ENCODE results near the gene SERP1. TPM values are rescaled to one million over a fixed set of nuclear protein-coding genes. Genes with fewer than 3 reads are reported as not detected.

The SERP1 gene
- polyA plus RNA-seq, 5 donors = 137 to 168 (median 155) TPM

GRCh38 chr3:150495149-150495548, 51.1 kb downstream of the SERP1 start:
- DNase-seq = no peak

GRCh38 chr3:150494411-150494977, 51.8 kb downstream of the SERP1 start:
- DNase-seq = no peak

Other genes starting within 250 kb of the SERP1 start
- 10 to 100 TPM; 70.2 to 93.4 (median 75.4) TPM for gene TSC22D2, start 138.2 kb downstream of the SERP1 start, polyA plus RNA-seq (ENCODE audit: insufficient read depth in 1 of 5, insufficient read length in 5 of 5, low replicate concordance in 1 of 5)
- gene EIF2A, start 291 bp upstream of the SERP1 start, polyA plus RNA-seq (ENCODE audit: insufficient read depth in 1 of 5, insufficient read length in 5 of 5, low replicate concordance in 1 of 5) = 100 to 1,000 TPM; 165 to 218 (median 183) TPM
- 10 to 100 TPM; 71.6 to 87.3 (median 85.3) TPM for gene SELENOT, start 56.8 kb upstream of the SERP1 start, polyA plus RNA-seq (ENCODE audit: insufficient read depth in 1 of 5, insufficient read length in 5 of 5, low replicate concordance in 1 of 5)
- gene ERICH6, start 157.4 kb upstream of the SERP1 start, polyA plus RNA-seq (ENCODE audit: insufficient read depth in 1 of 5, insufficient read length in 5 of 5, low replicate concordance in 1 of 5) = 1 to 10 TPM in 1 of 5 donors, under 1 TPM in 3, not detected in 1; 0.28 to 1.2 (median 0.61) TPM
- gene SIAH2, start 216.7 kb upstream of the SERP1 start, polyA plus RNA-seq (ENCODE audit: insufficient read depth in 1 of 5, insufficient read length in 5 of 5, low replicate concordance in 1 of 5) = 10 to 100 TPM; 19.4 to 24.1 (median 21.5) TPM